Measurements from ENCODE around the gene MRPL55. TPM values are rescaled to one million over a fixed set of nuclear protein-coding genes. Genes with fewer than 3 reads are reported as not detected.

MRPL55 gene
- total and polyA plus RNA-seq, 2 experiments from 2014 or later: 139 to 144 TPM

GRCh38 chr1:228139406-228139930 is 30.4 kb upstream of the MRPL55 start:
- H3K27me3 ChIP-seq: peaks cover 39% of the 10 kb centered on the region
- H3K4me3 ChIP-seq: peak overlapping the region; percentile 49
- DNase-seq (ENCODE audit: low read depth in 1 of 2, low spot score in 1 of 2): no peak
- no peaks in the 10 kb centered on the region for H3K9me3 ChIP-seq (ENCODE audit: low read depth)
- peak overlapping the region; percentile 55 for H3K27ac ChIP-seq
- peaks cover 10% of the 10 kb centered on the region for H3K4me1 ChIP-seq (ENCODE audit: low read depth)
- H3K36me3 ChIP-seq: no peaks in the 10 kb centered on the region
- TF ChIP-seq CTCF (IDR thresholded peaks at IDR 0.05; ENCODE audit: low read depth, low read length): peak; percentile 5

GRCh38 chr1:228136901-228137300 is 27.8 kb upstream of the MRPL55 start:
- Histone ChIP-seq H3K4me3 (no peak overlapping the region), H3K36me3 (no peaks in the 10 kb centered on the region), H3K9me3 (ENCODE audit: low read depth) (no peaks in the 10 kb centered on the region), H3K27ac (no peak overlapping the region), H3K27me3 (peaks cover 57% of the 10 kb centered on the region), H3K4me1 (ENCODE audit: low read depth) (peaks cover 10% of the 10 kb centered on the region)
- TF ChIP-seq CTCF (IDR thresholded peaks at IDR 0.05; ENCODE audit: low read depth, low read length): no peak
- no peak for DNase-seq (ENCODE audit: low read depth in 1 of 2, low spot score in 1 of 2)

GRCh38 chr1:228134591-228134990 is 25.5 kb upstream of the MRPL55 start:
- no peaks in the 10 kb centered on the region for H3K36me3 ChIP-seq
- TF ChIP-seq CTCF (IDR thresholded peaks at IDR 0.05; ENCODE audit: low read depth, low read length): no peak
- no peak overlapping the region for H3K27ac ChIP-seq
- H3K4me1 ChIP-seq (ENCODE audit: low read depth): no peaks in the 10 kb centered on the region
- no peaks in the 10 kb centered on the region for H3K9me3 ChIP-seq (ENCODE audit: low read depth)
- peaks cover 57% of the 10 kb centered on the region for H3K27me3 ChIP-seq
- DNase-seq (ENCODE audit: low read depth in 1 of 2, low spot score in 1 of 2): no peak
- H3K4me3 ChIP-seq: no peak overlapping the region

- Histone ChIP-seq H3K27ac (no peak overlapping the region), H3K9me3 (ENCODE audit: low read depth) (no peaks in the 10 kb centered on the region), H3K36me3 (no peaks in the 10 kb centered on the region), H3K4me1 (ENCODE audit: low read depth) (no peaks in the 10 kb centered on the region), H3K4me3 (no peak overlapping the region), H3K27me3 (peaks cover 41% of the 10 kb centered on the region)
- no peak for TF ChIP-seq CTCF (IDR thresholded peaks at IDR 0.05; ENCODE audit: low read depth, low read length)
- no peak for DNase-seq (ENCODE audit: low read depth in 1 of 2, low spot score in 1 of 2)
These were observed 22.7 kb upstream of the MRPL55 start for GRCh38 chr1:228131766-228132165.

GRCh38 chr1:228125185-228125584 is 16.1 kb upstream of the MRPL55 start:
- no peak for DNase-seq (ENCODE audit: low read depth in 1 of 2, low spot score in 1 of 2)
- peaks cover 6% of the 10 kb centered on the region for H3K4me1 ChIP-seq (ENCODE audit: low read depth)
- no peak overlapping the region for H3K4me3 ChIP-seq
- H3K36me3 ChIP-seq: no peaks in the 10 kb centered on the region
- H3K9me3 ChIP-seq (ENCODE audit: low read depth): no peaks in the 10 kb centered on the region
- no peak overlapping the region for H3K27ac ChIP-seq
- no peak for TF ChIP-seq CTCF (IDR thresholded peaks at IDR 0.05; ENCODE audit: low read depth, low read length)
- H3K27me3 ChIP-seq: no peaks in the 10 kb centered on the region

GRCh38 chr1:228123505-228123904 is 14.4 kb upstream of the MRPL55 start:
- peaks cover 6% of the 10 kb centered on the region for H3K4me1 ChIP-seq (ENCODE audit: low read depth)
- DNase-seq (ENCODE audit: low read depth in 1 of 2, low spot score in 1 of 2): no peak
- H3K4me3 ChIP-seq: no peak overlapping the region
- H3K9me3 ChIP-seq (ENCODE audit: low read depth): no peaks in the 10 kb centered on the region
- no peak for TF ChIP-seq CTCF (IDR thresholded peaks at IDR 0.05; ENCODE audit: low read depth, low read length)
- no peaks in the 10 kb centered on the region for H3K27me3 ChIP-seq
- H3K36me3 ChIP-seq: no peaks in the 10 kb centered on the region
- H3K27ac ChIP-seq: no peak overlapping the region
